ENCODE data around the gene UHMK1.
A peak's percentile ranks its signal among the peaks of the same experiment; 100 is the strongest.
"Not testable (repeated sequence)": the region's sequence is repeated elsewhere in the genome, so short reads cannot be mapped to it uniquely, and the experiment has no call there.

UHMK1 gene

DNA sequence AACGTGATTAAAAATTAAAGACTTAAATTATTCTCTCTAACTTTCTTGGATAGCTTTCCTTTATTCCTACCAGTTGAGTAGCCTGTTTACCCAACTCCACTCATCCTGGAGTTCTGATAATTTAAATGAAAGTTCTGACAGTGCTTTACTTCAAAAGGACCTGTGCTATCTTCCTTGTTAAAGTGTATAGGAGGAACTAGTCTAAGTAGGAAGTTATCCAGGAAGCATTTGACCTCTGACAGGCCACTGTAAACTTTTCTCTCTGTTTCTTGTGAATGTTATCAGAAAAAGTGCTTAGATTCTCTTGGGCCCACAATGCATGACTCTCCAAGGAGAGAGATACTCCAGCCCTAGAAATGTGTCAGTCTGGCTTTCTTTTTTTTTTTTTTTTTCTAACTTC is 73.1 kb downstream of the UHMK1 start:
- no peak for DNase-seq

DNA sequence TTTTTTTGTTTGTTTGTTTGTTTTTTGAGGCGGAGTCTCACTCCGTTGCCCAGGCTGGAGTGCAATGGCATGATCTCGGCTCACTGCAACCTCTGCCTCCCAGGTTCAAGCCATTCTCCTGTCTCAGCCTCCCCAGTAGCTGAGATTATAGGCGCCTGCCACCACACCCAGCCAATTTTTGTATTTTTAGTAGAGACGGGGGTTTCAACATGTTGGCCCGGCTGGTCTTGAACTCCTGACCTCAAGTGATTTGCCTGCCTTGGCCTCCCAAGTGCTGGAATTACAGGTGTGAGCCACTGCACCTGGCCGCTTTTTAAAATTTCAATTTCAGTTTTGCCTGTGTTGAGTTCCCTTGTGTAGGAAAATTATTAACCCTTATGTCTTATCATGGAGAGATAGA is 73.5 kb downstream of the UHMK1 start:
- not testable (repeated sequence) for DNase-seq

DNA sequence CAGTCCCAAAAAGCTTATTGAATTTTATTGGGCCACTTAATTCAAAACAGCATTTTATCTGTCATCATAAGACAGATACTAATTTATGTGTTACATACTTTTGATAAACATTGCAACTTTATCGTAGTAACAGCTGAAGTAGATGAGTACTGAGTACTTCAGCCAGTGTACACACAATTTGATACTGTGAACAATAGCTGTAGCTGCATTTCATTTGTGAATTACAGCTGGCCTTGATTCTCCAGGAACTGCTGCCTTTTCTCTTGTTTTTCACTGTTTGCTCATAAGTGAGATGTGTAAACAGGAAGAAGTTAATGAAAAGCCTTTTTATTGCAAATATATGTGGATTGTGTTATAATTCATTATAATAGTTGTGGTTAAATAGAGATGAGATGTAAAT is 74.1 kb downstream of the UHMK1 start:
- DNase-seq: peak; percentile 34

DNA sequence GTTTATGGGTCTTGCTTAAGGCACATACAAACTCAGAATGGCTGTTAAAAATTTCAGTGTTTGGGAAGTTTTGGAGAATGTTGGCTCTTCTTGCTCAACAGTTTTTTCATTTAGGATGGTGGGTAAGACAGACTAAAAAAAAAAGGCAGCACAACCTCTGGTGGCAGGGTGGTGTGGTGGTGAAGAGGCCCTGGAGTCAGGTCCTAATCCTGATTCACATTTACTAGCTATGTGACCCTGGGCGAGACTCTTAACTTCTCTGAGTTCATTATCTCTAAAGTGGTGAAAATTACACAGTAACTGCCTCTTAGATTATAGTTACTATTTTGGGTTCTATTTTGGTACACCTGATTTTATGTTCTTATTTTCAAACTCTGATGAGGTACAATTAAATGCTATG is 75.5 kb downstream of the UHMK1 start:
- DNase-seq: no peak

DNA sequence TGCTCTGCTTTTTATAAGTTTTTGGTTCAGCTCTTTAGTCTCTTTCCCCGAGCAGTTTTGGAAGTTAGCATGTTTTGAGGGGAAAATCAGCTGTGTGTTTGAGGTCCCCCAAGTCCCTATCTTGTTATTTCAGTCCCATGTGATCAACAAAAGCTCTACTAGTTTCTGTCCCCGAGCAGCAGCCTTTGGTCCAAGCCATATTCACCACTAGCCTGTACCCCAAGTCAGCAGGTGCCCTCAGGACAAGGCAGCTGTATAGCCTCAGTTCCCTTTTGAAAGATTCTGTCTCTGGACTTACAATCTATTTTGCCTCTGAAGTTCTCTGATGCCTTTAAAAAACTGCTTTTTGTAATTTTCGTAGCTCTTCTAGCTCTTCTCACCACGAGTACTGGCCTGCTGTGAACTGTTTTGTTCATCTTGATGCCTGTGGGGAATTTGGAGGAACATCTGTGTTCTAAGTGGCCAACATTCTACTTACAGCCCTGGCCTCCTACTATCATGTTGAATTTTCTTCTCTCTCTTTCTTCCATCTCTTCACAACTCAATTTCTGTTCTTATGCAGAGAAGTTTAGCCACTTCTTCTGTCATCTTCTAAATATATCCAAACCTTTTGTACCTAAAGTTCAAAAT is 80.6 kb downstream of the UHMK1 start:
- no peak for DNase-seq

DNA sequence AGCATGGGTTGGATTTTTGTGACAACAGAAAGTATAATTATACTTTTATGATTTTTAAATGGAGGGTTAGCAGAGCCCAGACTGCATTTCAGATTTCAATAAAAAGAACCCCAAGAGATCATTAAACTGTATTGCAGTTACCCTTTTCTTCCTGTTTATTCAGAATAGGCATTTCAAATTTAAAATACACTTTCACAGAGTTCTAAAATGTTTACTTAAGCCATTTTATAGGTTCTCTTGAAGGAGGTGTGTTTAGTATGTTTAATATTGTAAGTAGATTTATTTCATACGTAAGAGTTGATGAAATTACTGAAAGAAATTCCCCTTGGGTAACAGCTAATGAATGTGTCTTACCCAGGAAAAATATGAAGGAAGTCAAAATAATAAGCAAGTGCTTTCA is 81.3 kb downstream of the UHMK1 start:
- no peak for DNase-seq

All from COR-L47 (cell line).